Measurements from ENCODE around the gene APOL6.

Gene APOL6

GRCh38 chr22:35648066-35649025 lies at the start of gene APOL6:
Gene APOL6, plus strand, starts transcription at chr22:35648446. Its CDS starts 7,980 bp downstream, at chr22:35656426.
- DNase-seq (ENCODE audit: low read depth in 2 of 2), result peak in 1 of 2 donors; percentile 46

GRCh38 chr22:35599364-35599763 lies 48.9 kb upstream of the APOL6 start:
- DNase-seq (ENCODE audit: low read depth in 2 of 2), result no peak

GRCh38 chr22:35600476-35600875 lies 47.8 kb upstream of the APOL6 start:
- DNase-seq (ENCODE audit: low read depth in 2 of 2), result no peak

- DNase-seq (ENCODE audit: low read depth in 2 of 2), result no peak
Measured at GRCh38 chr22:35601013-35601580, 47.1 kb upstream of the APOL6 start.

- no peak for DNase-seq (ENCODE audit: low read depth in 2 of 2)
Measured at GRCh38 chr22:35601743-35602615, 46.3 kb upstream of the APOL6 start.

GRCh38 chr22:35604621-35605368 lies 43.5 kb upstream of the APOL6 start:
- peak in 1 of 2 donors; percentile 22 for DNase-seq (ENCODE audit: low read depth in 2 of 2)

- no peak for DNase-seq (ENCODE audit: low read depth in 2 of 2)
Measured at GRCh38 chr22:35605369-35605680, 42.9 kb upstream of the APOL6 start.

GRCh38 chr22:35605851-35606481 lies 42.3 kb upstream of the APOL6 start:
- DNase-seq (ENCODE audit: low read depth in 2 of 2), result no peak

- DNase-seq (ENCODE audit: low read depth in 2 of 2), result no peak
Measured at GRCh38 chr22:35606916-35607315, 41.3 kb upstream of the APOL6 start.

- no peak for DNase-seq (ENCODE audit: low read depth in 2 of 2)
Measured at GRCh38 chr22:35608088-35608487, 40.2 kb upstream of the APOL6 start.

GRCh38 chr22:35609261-35609660 lies 39.0 kb upstream of the APOL6 start:
- DNase-seq (ENCODE audit: low read depth in 2 of 2), result no peak

- no peak for DNase-seq (ENCODE audit: low read depth in 2 of 2)
Measured at GRCh38 chr22:35609761-35610160, 38.5 kb upstream of the APOL6 start.

GRCh38 chr22:35610741-35611140 lies 37.5 kb upstream of the APOL6 start:
- no peak for DNase-seq (ENCODE audit: low read depth in 2 of 2)

- no peak for DNase-seq (ENCODE audit: low read depth in 2 of 2)
Measured at GRCh38 chr22:35611200-35611890, 36.9 kb upstream of the APOL6 start.

GRCh38 chr22:35611891-35612576 lies 36.2 kb upstream of the APOL6 start:
- DNase-seq (ENCODE audit: low read depth in 2 of 2), result no peak

GRCh38 chr22:35612903-35613302 lies 35.3 kb upstream of the APOL6 start:
- no peak for DNase-seq (ENCODE audit: low read depth in 2 of 2)

- no peak for DNase-seq (ENCODE audit: low read depth in 2 of 2)
Measured at GRCh38 chr22:35614404-35614803, 33.8 kb upstream of the APOL6 start.

- no peak for DNase-seq (ENCODE audit: low read depth in 2 of 2)
Measured at GRCh38 chr22:35615156-35615555, 33.1 kb upstream of the APOL6 start.

GRCh38 chr22:35616043-35616442 lies 32.2 kb upstream of the APOL6 start:
- DNase-seq (ENCODE audit: low read depth in 2 of 2), result no peak

Measured in stimulated activated CD8-positive, alpha-beta memory T cell treated with anti-CD3 and anti-CD28 coated beads, Interleukin-2, amount 100 ng/mL, for 48 hours (primary cell).